Measurements from ENCODE around the gene ZNF275.
"Not testable (repeated sequence)": the region's sequence is repeated elsewhere in the genome, so short reads cannot be mapped to it uniquely, and the experiment has no call there.

The ZNF275 gene

DNA sequence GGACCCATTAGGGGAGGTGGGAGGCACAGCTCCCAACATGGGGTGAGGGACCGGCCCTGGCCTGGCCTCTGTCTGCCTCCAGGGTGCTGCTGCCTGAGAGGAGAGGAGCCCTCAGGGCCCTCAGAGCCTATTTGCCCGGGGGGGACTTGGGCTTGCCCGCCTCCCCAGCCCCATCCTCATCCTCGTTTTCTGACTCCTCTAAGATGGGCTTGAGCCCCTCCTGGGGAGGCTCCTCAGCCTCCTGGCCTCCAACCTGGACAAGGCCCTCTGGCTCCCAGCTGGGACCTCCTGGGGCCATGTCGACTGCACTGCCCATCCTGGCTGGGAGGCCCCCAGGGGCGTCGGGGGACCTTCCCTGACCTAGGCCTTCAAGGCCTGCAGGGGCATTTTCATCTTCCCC, 15.1 kb upstream of the ZNF275 start:
- in situ Hi-C loops (cut with MboI; ENCODE audit: low sequenced_read_pairs), result no loop called here

DNA sequence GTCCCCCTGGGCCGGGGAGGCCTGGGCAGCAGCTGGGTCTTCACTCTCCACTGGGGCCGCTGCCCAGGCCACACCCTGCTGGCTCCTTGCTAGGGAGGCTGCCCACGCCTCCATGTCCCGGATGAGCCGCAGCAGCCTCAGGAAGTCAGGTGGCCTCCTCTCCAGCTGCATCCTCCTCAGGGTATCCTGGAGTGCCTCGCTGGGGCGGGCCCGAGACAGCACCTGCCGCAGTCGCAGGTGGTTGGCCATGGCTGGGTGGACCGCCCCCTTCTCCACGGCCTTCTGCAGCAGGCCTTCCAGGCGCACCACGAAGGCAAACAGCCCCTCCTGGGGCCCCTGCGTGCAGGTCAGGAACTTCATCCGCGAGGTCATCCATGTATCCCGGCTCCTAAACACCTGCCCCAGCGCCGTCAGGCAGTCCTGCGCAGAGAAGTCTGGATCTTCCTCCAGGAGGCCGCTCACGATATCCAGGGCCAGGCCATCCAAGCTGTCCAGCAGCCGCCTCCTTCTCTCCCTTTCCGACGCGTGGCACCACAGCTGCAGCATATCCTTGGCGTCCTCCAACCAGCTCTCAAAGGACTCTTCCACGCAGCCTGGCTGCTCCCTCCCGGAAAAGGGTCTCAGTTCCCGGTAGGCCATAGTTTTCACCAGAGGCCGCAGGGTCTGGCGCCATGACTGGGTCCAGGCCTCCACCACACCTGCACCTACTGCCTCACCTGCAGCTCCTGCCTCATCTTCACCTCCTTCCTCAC, 14.5 kb upstream of the ZNF275 start:
- in situ Hi-C loops (cut with MboI; ENCODE audit: low sequenced_read_pairs), result no loop called here

DNA sequence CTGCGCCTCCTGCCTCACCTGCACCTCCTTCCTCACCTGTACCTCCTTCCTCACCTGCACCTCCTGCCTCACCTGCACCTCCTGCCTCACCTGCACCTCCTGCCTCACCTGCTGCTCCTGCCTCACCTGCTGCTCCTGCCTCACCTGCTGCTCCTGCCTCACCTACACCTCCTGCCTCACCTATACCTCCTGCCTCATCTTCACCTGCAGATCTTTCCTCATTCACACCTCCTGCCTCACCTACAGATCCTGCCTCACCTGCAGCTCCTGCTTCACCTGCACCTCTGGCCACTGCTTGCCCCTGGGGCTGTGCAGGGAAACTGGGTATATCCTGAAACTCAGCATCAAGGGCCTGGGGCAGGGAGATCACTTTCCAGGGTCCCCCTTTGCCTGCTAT, 13.9 kb upstream of the ZNF275 start:
- in situ Hi-C loops (cut with MboI; ENCODE audit: low sequenced_read_pairs), result not testable (repeated sequence)

DNA sequence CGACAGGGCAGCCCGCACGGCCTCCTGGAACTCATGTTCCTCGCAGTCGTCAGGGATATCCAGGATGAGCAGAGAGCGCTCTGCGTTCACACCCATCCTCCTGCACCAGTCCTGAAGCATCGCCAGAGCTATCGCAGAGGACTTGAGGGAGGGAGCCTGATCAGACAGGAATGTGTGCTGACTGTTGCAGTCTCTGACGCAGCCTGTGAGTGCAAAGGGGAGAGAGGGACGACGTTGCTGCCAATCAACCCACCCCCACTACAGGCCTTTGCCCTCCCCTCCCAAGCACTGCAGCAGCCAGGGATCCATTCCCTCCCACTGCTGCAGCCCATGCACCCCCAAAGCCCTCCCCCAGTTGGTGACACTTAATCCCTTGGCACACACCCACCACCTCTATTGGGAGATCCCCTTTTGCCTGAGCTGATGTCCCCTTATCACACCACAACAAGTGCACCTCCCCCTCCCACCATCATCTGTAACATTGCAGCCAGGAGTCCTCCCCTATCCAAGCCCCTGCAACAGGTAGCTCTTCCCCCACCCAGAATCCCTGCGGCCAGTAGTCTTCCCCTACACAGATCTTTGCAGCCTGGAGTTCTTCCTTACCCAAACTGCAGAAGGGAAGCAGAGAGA, 13.3 kb upstream of the ZNF275 start:
- in situ Hi-C loops (cut with MboI; ENCODE audit: low sequenced_read_pairs), result no loop called here

DNA sequence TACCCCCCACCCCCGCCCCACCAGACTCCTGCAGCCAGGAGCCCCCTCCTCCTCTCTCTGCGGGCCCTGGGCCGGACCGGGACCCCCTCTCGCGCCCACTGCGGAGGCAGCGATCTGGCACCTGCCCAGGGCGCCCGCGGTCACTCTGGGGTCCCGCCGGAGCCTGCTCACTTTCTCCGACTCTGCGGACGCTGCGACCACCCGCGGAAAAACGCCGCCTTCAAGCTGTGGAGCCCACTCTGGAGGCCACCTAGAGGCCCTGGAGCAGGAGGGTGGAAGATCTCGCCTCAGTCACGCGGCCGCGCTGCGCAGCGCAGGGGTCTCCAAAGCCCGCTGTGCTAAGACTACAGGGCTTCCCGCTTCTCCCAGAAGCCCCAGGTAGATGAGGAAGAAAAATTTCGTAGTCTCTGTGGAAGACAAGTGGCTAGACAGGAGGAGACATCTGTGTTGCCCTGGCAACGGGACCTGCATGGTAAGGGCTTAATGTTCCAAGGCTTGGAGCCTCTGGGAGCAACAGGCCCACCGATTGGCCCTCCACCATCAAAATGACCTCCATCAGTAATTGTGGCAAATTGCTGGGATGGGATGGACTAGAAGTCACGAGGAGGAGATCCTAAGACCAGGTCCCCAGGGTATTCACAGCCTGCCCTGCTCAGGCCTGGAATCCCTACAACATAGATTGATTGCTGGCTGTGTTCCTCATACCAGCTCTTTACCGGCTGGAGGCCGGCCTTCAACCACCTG, 12.4 kb upstream of the ZNF275 start, which contains the start of gene PNMA6F:
TSS of gene PNMA6F (minus strand) at position 387 of the 744 bp plus-strand sequence. CDS start 1,093 bp downstream, outside the sequence.
- in situ Hi-C loops (cut with MboI; ENCODE audit: low sequenced_read_pairs), result no loop called here

DNA sequence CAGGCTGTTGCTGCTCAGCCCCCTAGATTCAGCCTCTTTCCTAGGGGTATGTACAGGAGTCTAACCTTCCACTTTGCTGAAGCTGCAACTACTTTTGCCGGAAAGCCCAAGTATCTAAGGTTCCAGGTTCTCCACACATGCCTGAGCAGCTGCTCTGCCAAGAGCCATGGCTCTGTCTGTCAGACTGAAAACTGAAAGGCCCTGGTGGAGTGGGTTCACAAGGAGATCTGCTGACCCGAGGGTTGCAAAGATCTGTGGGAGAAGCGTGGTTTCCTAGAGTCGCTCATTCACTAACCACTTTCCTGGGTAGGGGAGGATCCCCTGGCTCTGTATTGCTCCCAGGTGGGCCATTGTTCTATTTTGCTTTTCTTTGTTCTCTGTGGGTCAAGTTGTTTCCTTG, 6.4 kb upstream of the ZNF275 start:
- in situ Hi-C loops (cut with MboI; ENCODE audit: low sequenced_read_pairs), result no loop called here

DNA sequence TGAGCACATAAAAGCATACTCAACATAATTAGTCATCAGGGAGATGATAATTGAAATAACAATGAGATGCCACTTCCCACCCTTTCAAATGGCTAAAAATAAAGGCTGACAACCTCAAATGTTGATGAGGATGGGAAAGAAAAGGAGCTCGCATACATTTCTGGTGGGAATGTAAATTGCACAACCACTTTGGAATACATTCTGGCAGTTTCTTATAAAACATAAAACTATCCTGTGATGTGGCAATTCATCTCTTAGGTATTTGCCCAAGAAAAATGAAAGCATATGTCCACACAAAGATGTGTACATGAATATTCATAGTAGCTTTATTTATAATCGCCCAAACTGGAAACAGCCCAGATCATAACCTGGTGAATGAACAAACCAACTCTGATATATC, 687 bp upstream of the ZNF275 start:
- in situ Hi-C loops (cut with MboI; ENCODE audit: low sequenced_read_pairs), result no loop called here

DNA sequence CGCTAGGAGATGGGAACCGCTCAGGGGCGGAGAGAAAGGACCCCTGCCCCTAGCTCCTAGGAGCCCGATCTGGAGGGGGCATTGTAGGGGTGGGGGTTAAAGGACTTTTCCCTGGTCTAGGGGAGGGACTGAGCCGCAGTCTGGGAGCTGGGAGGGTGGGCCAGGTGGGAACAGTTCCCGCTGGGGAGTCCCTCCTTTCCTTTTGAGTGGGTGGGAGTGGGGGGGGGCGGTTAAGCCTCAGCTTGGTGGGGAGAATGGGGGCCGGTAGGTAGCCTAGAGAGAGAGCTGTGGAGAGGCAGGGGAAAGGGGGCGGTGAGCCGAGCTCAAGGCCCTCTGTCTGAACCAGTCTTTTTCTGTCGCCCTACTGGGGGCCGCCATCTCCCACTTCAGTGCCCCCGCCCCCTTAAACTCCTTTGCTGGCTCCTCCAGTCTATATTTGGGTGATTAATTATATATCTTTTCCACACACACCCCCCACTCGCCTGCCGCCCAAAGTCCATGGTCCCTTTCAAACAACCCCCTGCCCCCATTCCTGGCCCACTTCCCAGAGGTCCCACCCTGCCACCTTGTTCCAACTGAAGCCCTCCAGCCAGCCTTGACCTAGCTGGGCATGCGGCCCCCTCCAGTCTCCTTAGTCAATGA, 822 bp downstream of the ZNF275 start:
- in situ Hi-C loops (cut with MboI; ENCODE audit: low sequenced_read_pairs), result no loop called here

DNA sequence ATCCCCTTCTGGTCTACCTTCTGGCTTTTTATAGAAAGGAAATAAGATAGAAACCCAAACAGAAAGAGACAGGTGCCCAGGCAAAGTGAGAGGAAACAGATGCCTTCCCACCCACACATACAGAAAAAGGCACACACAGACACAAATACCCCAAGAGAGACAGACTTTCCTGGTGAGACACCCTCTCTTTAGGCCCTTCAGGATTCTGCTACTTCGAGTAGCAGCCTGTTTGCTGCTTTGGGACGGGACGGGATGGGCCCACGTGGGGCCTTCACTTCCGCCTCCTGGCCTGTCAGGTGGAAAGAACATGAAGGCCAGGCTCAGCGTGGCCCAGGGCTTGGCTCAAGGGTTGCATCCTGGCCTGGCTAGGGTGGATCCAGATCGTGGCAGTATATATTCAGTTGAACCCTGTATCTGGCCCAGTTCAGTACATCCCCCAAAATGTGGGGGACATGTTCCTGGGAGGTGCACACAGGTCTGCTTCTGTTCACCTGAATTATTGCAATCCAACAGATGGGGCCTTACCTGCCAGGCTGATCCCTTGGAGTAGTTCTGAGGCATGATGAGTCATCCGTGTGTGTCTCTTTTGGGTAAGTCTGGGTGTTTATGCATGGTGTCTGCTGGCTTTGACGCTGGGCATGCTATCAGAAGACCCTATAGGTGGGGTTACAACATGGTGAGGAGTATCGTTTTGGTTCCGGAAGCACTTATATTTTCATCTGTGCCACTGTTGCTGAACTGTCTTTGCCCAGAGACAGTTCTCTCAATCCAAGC, 2.4 kb downstream of the ZNF275 start:
- in situ Hi-C loops (cut with MboI; ENCODE audit: low sequenced_read_pairs), result no loop called here

DNA sequence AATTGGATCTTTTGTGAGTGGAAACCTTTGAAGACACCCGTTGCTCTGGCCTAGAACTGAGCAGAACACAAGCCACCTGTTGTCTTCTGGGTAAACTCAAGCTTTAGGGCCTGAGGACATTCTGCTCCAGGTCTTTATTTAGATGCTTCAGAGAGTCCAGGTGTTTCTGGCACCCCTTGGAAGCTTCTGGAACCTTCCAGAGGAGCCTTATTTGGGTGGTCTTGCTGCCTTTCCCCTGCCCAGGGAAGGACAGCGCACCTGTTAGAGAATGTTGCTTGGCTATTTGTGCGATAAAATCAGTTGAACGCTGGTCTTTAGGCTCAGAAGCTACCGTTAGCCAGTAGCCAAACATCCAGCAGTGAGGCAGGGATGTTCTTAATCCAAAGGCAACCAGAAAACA, 3.0 kb downstream of the ZNF275 start:
- in situ Hi-C loops (cut with MboI; ENCODE audit: low sequenced_read_pairs), result no loop called here

DNA sequence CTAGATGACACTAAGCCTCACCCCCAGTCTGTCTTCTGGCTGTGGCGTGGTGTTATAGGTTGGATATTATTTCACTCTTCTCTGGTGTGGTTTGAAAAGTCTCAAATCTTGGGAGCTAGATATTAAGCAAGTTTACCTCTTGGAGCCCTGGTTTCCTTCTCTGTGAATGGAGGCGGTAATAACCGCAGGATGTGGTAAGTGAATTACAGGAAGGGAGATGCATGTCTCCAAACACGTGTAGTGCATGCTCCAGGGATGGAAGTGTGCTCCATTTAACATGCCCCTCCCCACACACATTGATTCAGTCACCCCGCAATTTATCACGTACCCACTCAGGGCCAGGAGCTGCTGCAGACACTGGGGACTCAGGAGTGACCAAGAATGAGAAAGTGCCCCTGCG, 4.9 kb downstream of the ZNF275 start:
- in situ Hi-C loops (cut with MboI; ENCODE audit: low sequenced_read_pairs), result no loop called here

DNA sequence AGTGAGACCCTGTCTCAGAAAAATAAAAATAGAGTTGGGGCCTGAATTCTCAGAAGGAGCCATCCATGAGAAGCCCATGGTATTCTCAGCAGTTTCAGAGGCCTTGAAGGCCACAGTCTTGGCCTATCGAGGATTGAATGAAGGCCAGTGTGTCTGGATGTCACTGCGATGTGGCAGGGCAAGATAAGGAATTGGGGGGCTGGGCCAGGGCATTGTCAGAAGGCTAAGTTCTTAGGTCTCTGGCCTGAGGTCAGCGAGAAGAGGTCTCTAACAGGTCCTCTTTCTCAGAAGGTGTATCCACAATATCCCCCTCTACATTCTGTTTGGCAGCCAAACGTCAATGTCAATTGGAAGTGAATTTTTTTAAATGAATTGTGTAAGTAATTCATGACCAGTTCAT, 5.7 kb downstream of the ZNF275 start:
- in situ Hi-C loops (cut with MboI; ENCODE audit: low sequenced_read_pairs), result no loop called here

DNA sequence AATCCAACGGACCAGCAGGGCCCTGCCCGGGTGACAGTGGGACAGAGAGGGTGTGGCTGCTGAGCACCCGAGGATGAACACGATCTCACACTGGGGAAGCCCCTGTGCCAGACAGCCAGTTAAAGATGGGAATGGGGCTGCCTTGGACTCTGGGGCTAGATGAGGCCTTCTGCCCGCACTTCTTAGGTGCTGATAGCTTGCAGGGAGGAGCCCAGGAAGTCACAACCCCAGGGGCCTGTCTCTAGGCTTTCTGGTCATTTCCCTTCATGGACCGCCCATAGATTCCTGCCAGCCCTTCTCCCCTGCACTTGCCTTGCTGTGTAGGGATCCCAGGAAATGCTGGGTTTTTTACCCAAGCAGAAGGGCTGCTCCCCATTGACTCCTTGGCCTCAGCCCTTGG, 6.2 kb downstream of the ZNF275 start:
- in situ Hi-C loops (cut with MboI; ENCODE audit: low sequenced_read_pairs), result no loop called here

DNA sequence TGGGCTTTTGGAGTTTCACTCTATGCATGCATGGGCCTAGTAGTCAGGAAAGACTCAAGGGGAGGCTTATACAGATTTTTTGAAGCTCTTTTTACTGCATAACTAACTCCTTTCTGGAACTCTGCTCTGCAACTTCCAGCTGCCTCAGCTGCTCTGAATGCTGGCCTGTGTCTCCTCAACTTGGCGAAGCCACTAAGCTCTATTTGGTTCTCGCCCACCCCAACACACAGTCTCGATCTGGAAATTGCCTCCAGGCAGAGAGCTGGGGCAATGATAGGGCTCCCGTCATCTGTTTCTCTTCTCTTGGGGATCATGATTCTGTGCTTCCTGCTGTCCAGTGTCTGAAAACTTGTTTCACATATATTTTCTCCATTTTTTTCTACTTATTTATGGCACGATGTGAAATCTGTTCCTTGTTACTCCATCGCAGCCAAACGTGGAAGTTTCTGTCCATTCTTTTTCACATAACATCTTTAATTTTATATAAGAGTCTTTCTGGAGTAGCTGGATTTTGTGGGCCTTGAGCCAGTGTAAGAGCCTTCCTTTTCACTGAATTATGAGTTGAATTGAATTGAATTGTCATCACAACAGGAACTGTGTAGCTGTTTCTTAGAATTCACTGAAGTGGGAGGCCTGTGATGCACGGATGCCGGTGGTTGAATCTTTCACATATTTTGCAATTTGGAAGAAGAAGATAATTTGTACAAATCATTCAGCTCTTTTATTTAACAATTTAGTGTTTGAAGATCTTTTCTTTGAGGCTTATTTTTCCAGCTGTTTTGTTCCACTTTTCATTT, 9.0 kb downstream of the ZNF275 start:
- in situ Hi-C loops (cut with MboI; ENCODE audit: low sequenced_read_pairs), result no loop called here

DNA sequence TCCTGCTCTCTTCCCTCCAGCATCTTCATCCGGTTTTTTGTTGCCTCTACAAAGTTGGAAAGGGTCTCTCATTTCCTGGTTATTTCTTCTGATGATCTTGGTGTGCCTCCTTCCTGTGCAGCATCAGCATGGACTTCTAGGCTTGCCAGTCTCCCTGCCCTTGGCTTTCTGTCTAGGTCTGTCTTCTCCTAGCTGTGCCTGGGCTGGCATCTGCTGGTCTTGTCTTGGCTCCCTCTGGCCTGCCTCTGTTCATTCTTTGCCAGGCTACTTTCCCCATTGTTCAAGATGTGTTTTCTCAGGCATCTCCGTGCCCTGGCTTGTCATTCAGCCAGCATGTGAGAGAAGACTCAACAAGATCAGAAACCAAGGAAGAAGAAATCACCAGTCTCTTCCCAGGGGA, 9.7 kb downstream of the ZNF275 start:
- in situ Hi-C loops (cut with MboI; ENCODE audit: low sequenced_read_pairs), result no loop called here

DNA sequence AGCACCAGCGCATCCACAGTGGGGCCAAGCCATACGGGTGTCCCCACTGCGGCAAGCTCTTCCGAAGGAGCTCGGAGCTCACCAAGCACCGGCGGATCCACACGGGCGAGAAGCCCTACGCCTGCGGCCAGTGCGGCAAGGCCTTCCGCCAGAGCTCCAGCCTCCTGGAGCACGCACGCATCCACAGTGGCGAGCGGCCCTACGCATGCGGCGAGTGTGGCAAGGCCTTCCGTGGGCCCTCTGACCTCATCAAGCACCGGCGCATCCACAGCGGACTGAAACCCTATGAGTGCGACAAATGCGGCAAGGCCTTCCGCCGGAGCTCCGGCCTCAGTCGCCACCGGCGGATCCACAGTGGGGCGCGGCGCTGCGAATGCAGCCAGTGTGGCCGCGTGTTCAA, 13.6 kb downstream of the ZNF275 start:
- in situ Hi-C loops (cut with MboI; ENCODE audit: low sequenced_read_pairs), result no loop called here

DNA sequence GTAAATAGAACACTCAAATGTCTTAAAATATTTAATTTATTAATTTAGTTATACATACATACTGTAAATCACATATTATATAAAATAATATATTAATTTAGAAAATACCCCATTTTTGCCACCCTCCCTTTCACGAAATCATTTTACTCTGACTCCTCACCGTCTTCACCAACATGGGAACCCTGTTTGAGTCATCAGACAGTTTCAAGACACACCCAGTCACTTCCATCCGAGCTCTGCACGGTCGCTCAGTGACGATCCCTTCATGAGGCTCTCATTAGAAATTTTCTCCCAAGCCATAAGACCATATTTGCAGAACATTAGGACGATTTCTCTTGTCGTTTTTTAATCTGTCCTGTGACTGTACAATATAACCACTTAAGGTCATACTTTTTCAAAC, 14.5 kb downstream of the ZNF275 start:
- in situ Hi-C loops (cut with MboI; ENCODE audit: low sequenced_read_pairs), result no loop called here

DNA sequence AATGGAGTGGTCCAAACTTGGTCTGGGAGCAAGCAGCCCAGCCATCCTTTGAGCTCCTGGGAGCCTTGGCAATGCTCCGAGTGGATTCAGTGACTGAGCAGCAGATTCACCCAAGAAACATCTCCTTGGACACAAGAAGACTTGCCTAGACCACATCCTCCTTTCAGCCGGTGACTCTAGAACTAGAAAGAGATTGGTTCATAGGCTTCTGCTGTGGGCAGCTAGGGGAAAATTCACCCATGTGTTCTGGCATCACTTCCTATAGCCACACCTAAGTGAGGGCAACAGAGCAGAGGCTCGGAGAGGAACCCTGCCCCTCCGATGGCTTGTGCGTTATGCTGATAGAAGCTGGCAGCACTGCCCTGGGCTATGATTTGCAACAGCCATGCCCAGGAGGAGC, 16.0 kb downstream of the ZNF275 start:
- in situ Hi-C loops (cut with MboI; ENCODE audit: low sequenced_read_pairs), result no loop called here

DNA sequence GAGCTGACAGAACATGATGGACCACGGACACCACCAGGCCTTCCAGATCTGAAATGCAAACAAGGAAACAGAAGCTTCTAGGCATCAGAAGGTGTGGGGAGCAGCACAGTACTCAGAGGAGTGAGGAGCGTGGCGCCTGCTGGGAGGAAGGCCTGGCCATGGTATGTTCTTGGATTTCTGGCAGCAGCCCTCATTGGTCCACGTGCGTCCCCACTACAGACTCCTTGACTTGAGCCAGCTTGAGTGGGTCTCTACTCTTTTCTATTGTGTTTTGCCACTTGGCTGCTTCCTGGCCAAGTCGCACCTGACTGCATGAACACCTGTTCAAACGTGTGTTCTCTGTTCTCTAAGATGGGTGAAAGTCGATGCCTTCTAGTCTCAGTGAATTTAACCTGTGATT, 18.0 kb downstream of the ZNF275 start:
- in situ Hi-C loops (cut with MboI; ENCODE audit: low sequenced_read_pairs), result no loop called here

DNA sequence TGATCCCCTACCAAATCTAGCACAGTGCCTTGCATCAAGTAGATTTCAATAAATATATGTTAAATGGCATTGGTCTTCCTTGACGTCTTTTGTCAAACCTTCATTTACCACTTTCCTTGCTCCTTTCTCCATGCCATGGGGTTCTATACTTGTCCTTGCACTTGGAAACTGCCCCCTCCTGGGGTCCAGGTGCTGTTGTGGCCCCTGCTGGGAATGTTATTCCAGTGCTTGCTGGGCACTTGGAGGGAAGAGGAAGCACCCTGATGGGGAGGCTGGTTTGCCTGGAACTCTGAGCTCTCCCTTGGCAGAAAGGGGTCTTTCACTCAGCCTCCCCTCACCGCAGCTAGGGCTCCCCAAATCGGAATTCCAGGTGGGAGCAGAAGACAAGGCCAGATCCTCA, 18.9 kb downstream of the ZNF275 start:
- in situ Hi-C loops (cut with MboI; ENCODE audit: low sequenced_read_pairs), result no loop called here
